ENCODE results near the gene PCDH18. TPM values are rescaled to one million over a fixed set of nuclear protein-coding genes. Genes with fewer than 3 reads are reported as not detected.
"Not testable (repeated sequence)": the region's sequence is repeated elsewhere in the genome, so short reads cannot be mapped to it uniquely, and the experiment has no call there.

Gene PCDH18
- polyA plus RNA-seq, 1 donor (not counting 4 experiments of a cell fraction or from before 2014, with no cell fraction given), result 0.08 TPM

- H4K20me1 ChIP-seq (ENCODE audit: control insufficient read depth, extremely low read depth, insufficient read depth, low read length), result no peaks in the 10 kb centered on the region
- H3K4me1 ChIP-seq (ENCODE audit: control insufficient read depth, extremely low read depth, insufficient read depth, low read length), result no peaks in the 10 kb centered on the region
- no peak overlapping the region for H2AFZ ChIP-seq (ENCODE audit: control insufficient read depth, low read length)
- H3K27ac ChIP-seq (ENCODE audit: control insufficient read depth, insufficient read depth, low read length), result no peak overlapping the region
- DNase-seq (ENCODE audit: low read depth, low spot score), result no peak
- no peak overlapping the region for H3K9ac ChIP-seq (ENCODE audit: control insufficient read depth, extremely low read depth, insufficient read depth, low read length)
- H3K79me2 ChIP-seq (ENCODE audit: control insufficient read depth, insufficient read depth, low read length), result no peaks in the 10 kb centered on the region
- no peaks in the 10 kb centered on the region for H3K36me3 ChIP-seq (ENCODE audit: control insufficient read depth in 2 of 2, extremely low read depth in 1 of 2, insufficient read depth in 2 of 2, low read length in 2 of 2)
- no peaks in the 10 kb centered on the region for H3K27me3 ChIP-seq (ENCODE audit: control insufficient read depth, extremely low read depth, insufficient read depth, low read length)
- TF ChIP-seq EZH2 (IDR thresholded peaks at IDR 0.05; ENCODE audit: low read length), result no peak
- TF ChIP-seq, protein P1, sequence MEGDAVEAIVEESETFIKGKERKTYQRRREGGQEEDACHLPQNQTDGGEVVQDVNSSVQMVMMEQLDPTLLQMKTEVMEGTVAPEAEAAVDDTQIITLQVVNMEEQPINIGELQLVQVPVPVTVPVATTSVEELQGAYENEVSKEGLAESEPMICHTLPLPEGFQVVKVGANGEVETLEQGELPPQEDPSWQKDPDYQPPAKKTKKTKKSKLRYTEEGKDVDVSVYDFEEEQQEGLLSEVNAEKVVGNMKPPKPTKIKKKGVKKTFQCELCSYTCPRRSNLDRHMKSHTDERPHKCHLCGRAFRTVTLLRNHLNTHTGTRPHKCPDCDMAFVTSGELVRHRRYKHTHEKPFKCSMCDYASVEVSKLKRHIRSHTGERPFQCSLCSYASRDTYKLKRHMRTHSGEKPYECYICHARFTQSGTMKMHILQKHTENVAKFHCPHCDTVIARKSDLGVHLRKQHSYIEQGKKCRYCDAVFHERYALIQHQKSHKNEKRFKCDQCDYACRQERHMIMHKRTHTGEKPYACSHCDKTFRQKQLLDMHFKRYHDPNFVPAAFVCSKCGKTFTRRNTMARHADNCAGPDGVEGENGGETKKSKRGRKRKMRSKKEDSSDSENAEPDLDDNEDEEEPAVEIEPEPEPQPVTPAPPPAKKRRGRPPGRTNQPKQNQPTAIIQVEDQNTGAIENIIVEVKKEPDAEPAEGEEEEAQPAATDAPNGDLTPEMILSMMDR (optimal IDR thresholded peaks at IDR 0.05 in 1 of 3, IDR thresholded peaks at IDR 0.05 in 1 of 3, conservative IDR thresholded peaks at IDR 0.05 in 1 of 3; ENCODE audit: extremely low read depth in 1 of 3, insufficient read depth in 2 of 3, low read length in 3 of 3), result no peak
- FAIRE-seq, result no peak
- H3K9me1 ChIP-seq (ENCODE audit: control insufficient read depth, extremely low read depth, insufficient read depth, low read length), result no peaks in the 10 kb centered on the region
- H3K4me2 ChIP-seq (ENCODE audit: control insufficient read depth, extremely low read depth, insufficient read depth, low read depth, low read length), result no peak overlapping the region
- dilution Hi-C loops (cut with MboI; ENCODE audit: extremely low pct_ligation_motif_present, low sequenced_read_pairs), result no loop called here
- no peak overlapping the region for H3K4me3 ChIP-seq (ENCODE audit: control insufficient read depth in 2 of 3, extremely low read depth in 1 of 3, insufficient read depth in 2 of 3, low read depth in 1 of 3, low read length in 3 of 3)
- H3K9me3 ChIP-seq (ENCODE audit: control insufficient read depth, low read depth, low read length), result no peaks in the 10 kb centered on the region
These were observed 36.7 kb downstream of the PCDH18 start for GRCh38 chr4:137495578-137495977.

DNA sequence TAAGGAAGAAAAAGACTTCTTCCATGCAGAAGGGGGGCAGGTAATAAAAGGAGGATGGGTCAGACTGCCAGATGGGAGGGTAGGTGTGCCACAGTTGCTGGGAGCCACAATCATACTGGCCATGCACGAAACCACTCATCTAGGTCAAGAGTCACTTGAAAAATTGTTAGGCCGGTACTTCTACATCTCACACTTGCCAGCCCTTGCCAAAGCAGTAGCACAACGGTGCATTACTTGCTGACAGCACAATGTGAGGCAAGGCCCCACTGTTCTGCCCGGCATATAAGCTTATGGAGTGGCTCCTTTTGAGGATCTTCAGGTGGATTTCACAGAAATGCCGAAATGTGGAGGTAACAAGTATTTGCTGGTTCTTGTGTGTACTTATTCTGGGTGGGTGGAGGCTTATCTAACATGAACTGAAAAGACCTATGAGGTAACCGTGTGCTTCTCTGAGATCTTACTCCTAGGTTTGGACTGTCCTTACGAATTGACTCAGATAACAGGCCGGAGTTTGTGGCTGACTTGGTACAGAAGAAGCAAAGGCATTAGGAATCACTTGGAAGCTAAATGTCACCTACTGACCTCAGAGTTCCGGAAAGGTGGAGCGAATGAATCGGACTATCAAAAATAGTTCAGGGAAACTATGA is 48.9 kb downstream of the PCDH18 start:
- H3K4me3 ChIP-seq (ENCODE audit: control insufficient read depth in 2 of 3, extremely low read depth in 1 of 3, insufficient read depth in 2 of 3, low read depth in 1 of 3, low read length in 3 of 3); H2AFZ ChIP-seq (ENCODE audit: control insufficient read depth, low read length); H3K9ac ChIP-seq (ENCODE audit: control insufficient read depth, extremely low read depth, insufficient read depth, low read length); H3K9me3 ChIP-seq (ENCODE audit: control insufficient read depth, low read depth, low read length); H3K27ac ChIP-seq (ENCODE audit: control insufficient read depth, insufficient read depth, low read length); H3K27me3 ChIP-seq (ENCODE audit: control insufficient read depth, extremely low read depth, insufficient read depth, low read length); H3K4me2 ChIP-seq (ENCODE audit: control insufficient read depth, extremely low read depth, insufficient read depth, low read depth, low read length); FAIRE-seq; dilution Hi-C loops (cut with MboI; ENCODE audit: extremely low pct_ligation_motif_present, low sequenced_read_pairs); H3K4me1 ChIP-seq (ENCODE audit: control insufficient read depth, extremely low read depth, insufficient read depth, low read length); H3K36me3 ChIP-seq (ENCODE audit: control insufficient read depth in 2 of 2, extremely low read depth in 1 of 2, insufficient read depth in 2 of 2, low read length in 2 of 2); H3K79me2 ChIP-seq (ENCODE audit: control insufficient read depth, insufficient read depth, low read length); H4K20me1 ChIP-seq (ENCODE audit: control insufficient read depth, extremely low read depth, insufficient read depth, low read length); H3K9me1 ChIP-seq (ENCODE audit: control insufficient read depth, extremely low read depth, insufficient read depth, low read length); DNase-seq (ENCODE audit: low read depth, low spot score): not testable (repeated sequence)

GRCh38 chr4:137479657-137480056 is 52.6 kb downstream of the PCDH18 start:
- H3K27me3 ChIP-seq (ENCODE audit: control insufficient read depth, extremely low read depth, insufficient read depth, low read length); H3K4me2 ChIP-seq (ENCODE audit: control insufficient read depth, extremely low read depth, insufficient read depth, low read depth, low read length); H3K9me3 ChIP-seq (ENCODE audit: control insufficient read depth, low read depth, low read length); H3K9me1 ChIP-seq (ENCODE audit: control insufficient read depth, extremely low read depth, insufficient read depth, low read length); H3K36me3 ChIP-seq (ENCODE audit: control insufficient read depth in 2 of 2, extremely low read depth in 1 of 2, insufficient read depth in 2 of 2, low read length in 2 of 2); dilution Hi-C loops (cut with MboI; ENCODE audit: extremely low pct_ligation_motif_present, low sequenced_read_pairs); H3K27ac ChIP-seq (ENCODE audit: control insufficient read depth, insufficient read depth, low read length); H4K20me1 ChIP-seq (ENCODE audit: control insufficient read depth, extremely low read depth, insufficient read depth, low read length); DNase-seq (ENCODE audit: low read depth, low spot score); H3K4me1 ChIP-seq (ENCODE audit: control insufficient read depth, extremely low read depth, insufficient read depth, low read length); H2AFZ ChIP-seq (ENCODE audit: control insufficient read depth, low read length); H3K79me2 ChIP-seq (ENCODE audit: control insufficient read depth, insufficient read depth, low read length); H3K4me3 ChIP-seq (ENCODE audit: control insufficient read depth in 2 of 3, extremely low read depth in 1 of 3, insufficient read depth in 2 of 3, low read depth in 1 of 3, low read length in 3 of 3); H3K9ac ChIP-seq (ENCODE audit: control insufficient read depth, extremely low read depth, insufficient read depth, low read length); FAIRE-seq: not testable (repeated sequence)

Measured in keratinocyte (primary cell).